ENCODE measurements around the gene CCDC50. TPM values are rescaled to one million over a fixed set of nuclear protein-coding genes. Genes with fewer than 3 reads are reported as not detected.
A peak's percentile ranks its signal among the peaks of the same experiment; 100 is the strongest.

The CCDC50 gene
- total and polyA plus RNA-seq, 12 donors, result 18.3 to 92.1 (median 61.8) TPM

GRCh38 chr3:191345334-191345733 lies 16.1 kb downstream of the CCDC50 start:
- Histone ChIP-seq H3K4me1 (replicated peaks in 1 of 2) (peaks cover 12 to 47% of the 10 kb centered on the region in 2 donors), H3K27me3 (no peaks in the 10 kb centered on the region), H3K27ac (no peak overlapping the region), H3K4me3 (no peak overlapping the region), H3K9me3 (replicated peaks in 1 of 3) (no peaks in the 10 kb centered on the region), H3K36me3 (replicated peaks in 1 of 2) (no peaks in the 10 kb centered on the region)
- intact Hi-C loops (cut with DNase I), result no loop called here
- no peak for TF ChIP-seq POLR2A (IDR thresholded peaks at IDR 0.05)
- TF ChIP-seq, protein P1, sequence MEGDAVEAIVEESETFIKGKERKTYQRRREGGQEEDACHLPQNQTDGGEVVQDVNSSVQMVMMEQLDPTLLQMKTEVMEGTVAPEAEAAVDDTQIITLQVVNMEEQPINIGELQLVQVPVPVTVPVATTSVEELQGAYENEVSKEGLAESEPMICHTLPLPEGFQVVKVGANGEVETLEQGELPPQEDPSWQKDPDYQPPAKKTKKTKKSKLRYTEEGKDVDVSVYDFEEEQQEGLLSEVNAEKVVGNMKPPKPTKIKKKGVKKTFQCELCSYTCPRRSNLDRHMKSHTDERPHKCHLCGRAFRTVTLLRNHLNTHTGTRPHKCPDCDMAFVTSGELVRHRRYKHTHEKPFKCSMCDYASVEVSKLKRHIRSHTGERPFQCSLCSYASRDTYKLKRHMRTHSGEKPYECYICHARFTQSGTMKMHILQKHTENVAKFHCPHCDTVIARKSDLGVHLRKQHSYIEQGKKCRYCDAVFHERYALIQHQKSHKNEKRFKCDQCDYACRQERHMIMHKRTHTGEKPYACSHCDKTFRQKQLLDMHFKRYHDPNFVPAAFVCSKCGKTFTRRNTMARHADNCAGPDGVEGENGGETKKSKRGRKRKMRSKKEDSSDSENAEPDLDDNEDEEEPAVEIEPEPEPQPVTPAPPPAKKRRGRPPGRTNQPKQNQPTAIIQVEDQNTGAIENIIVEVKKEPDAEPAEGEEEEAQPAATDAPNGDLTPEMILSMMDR (IDR thresholded peaks at IDR 0.05), result no peak
- 91 to 96% (median 94%) methylated on average over 5 of the region's 5 CpGs for WGBS, 4 donors
- no peak for DNase-seq

- no peak for TF ChIP-seq POLR2A (IDR thresholded peaks at IDR 0.05)
- TF ChIP-seq, protein P1 (IDR thresholded peaks at IDR 0.05), result no peak
- 66 to 87% (median 79%) methylated on average over 3 of the region's 3 CpGs for WGBS, 4 donors
- peaks cover 12 to 33% of the 10 kb centered on the region in 2 donors for H3K4me1 ChIP-seq (replicated peaks in 1 of 2)
These were observed 18.0 kb downstream of the CCDC50 start for GRCh38 chr3:191347228-191347627.

DNA sequence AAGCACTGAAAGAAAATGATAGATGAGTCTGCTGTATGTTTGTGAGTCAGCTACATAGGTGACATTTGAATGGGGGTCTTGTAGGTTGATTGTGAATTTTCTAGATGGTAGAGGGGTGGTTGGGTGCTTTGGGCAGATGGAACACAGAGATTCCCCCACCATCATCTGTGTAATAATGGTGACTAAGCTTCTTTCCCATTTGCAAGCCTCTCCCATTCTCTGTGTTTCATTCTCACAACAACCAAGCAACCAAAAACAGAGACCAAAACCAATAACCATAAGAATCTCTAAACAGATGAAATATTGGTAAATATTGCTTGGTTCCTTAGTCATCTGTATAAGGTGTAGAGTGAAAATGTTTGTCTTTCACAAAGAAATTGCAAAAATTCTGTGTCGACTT lies 18.9 kb downstream of the CCDC50 start:
- Histone ChIP-seq H3K4me3 (no peak overlapping the region), H3K9me3 (replicated peaks in 1 of 3) (no peaks in the 10 kb centered on the region), H3K4me1 (replicated peaks in 1 of 2) (peaks cover 11 to 24% of the 10 kb centered on the region in 2 donors), H3K27ac (no peak overlapping the region), H3K36me3 (replicated peaks in 1 of 2) (no peaks in the 10 kb centered on the region), H3K27me3 (no peaks in the 10 kb centered on the region)
- WGBS, 4 donors, result 93 to 100% (median 96%) methylated on average over 1 of the region's 1 CpG
- TF ChIP-seq, protein P1 (IDR thresholded peaks at IDR 0.05), result no peak
- TF ChIP-seq POLR2A (IDR thresholded peaks at IDR 0.05), result no peak
- intact Hi-C loops (cut with DNase I), result no loop called here
- DNase-seq, result no peak

More at GRCh38 chr3:191347228-191347627, 18.0 kb downstream of the CCDC50 start:
- no peak overlapping the region for H3K27ac ChIP-seq
- H3K9me3 ChIP-seq (replicated peaks in 1 of 3), result no peaks in the 10 kb centered on the region
- DNase-seq, result no peak
- H3K4me3 ChIP-seq, result no peak overlapping the region
- no peaks in the 10 kb centered on the region for H3K36me3 ChIP-seq (replicated peaks in 1 of 2)
- intact Hi-C loops (cut with DNase I), result no loop called here
- no peaks in the 10 kb centered on the region for H3K27me3 ChIP-seq

DNA sequence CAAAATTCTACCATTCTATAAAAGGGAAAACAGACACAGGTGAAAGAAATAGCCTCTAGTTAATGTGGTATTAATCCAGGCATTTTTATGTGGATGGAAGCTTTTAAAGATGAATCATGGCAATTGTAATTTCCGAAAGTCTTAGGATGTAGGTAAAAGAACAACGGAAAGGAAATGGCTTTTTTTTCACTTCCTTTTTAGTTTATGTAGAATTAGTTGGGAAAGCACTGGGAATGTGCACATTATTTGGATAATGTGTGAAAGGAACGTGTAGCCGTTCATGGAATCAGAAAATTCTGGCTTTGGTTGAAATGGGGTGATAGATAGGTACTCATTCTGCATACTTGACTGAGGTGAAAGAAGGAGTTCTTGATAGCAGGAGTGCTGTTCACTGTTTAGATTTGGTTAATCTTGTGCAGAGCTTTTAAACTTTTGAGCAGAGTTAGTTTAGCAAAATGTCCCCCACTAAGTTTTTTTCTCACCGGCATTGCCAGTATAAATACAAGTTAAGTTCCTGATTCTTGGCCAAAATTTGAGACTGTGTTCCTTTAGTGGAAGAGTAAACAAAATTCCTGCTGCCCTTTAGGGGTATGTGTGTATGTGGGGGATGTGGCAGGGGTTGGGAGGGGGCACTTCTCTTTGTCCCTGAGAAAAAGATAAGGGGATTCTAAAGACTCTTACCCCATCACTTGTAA lies 21.3 kb downstream of the CCDC50 start:
- no peaks in the 10 kb centered on the region for H3K9me3 ChIP-seq (replicated peaks in 1 of 3)
- H3K27me3 ChIP-seq, result no peaks in the 10 kb centered on the region
- no peak overlapping the region for H3K4me3 ChIP-seq
- 58 to 66% (median 60%) methylated on average over 5 of the region's 5 CpGs for WGBS, 4 donors
- H3K4me1 ChIP-seq (replicated peaks in 1 of 2), result peaks cover 0 to 5% of the 10 kb centered on the region in 2 donors
- H3K36me3 ChIP-seq (replicated peaks in 1 of 2), result no peaks in the 10 kb centered on the region
- no peak for TF ChIP-seq POLR2A (IDR thresholded peaks at IDR 0.05)
- TF ChIP-seq, protein P1 (IDR thresholded peaks at IDR 0.05), result no peak
- no peak for DNase-seq
- peak overlapping the region in 1 of 5 donors; percentile 35 for H3K27ac ChIP-seq
- intact Hi-C loops (cut with DNase I), result no loop called here

Measured in adrenal gland (tissue), 12 donors.